Thyroid gland (tissue), 4 donors: ENCODE results near the gene TAF11L12. TPM values are rescaled to one million over a fixed set of nuclear protein-coding genes. Genes with fewer than 3 reads are reported as not detected.
"Not testable (repeated sequence)": the region's sequence is repeated elsewhere in the genome, so short reads cannot be mapped to it uniquely, and the experiment has no call there.

Source experiments
- DNase-seq, 2 donors: peaks; one replicate each; pipeline ENCODE4 v3.0.0-alpha.2; 2019
- H3K27ac ChIP-seq, 3 donors: fragments of 200-600 bp; sonication (generic); 1 replicate in 2 of 3; 2 replicates in 1 of 3; pipeline ENCODE4 v1.5.1; 2016 to 2019; ENCODE audit warnings: mild to moderate bottlenecking in 1 of 3, moderate library complexity in 1 of 3
- H3K27me3 ChIP-seq: fragments of 200-600 bp; sonication (generic); one replicate; pipeline ENCODE4 v1.5.1; 2019
- H3K36me3 ChIP-seq, 2 donors: fragments of 200-600 bp; sonication (generic); one replicate each; pipeline ENCODE4 v1.5.1; 2016 to 2019
- H3K4me1 ChIP-seq, 2 donors: fragments of 200-600 bp; sonication (generic); one replicate each; pipeline ENCODE4 v1.5.1; 2017 to 2019
- H3K4me3 ChIP-seq, 3 donors: fragments of 200-600 bp; sonication (generic); replicated peaks in 1 of 3; 1 replicate in 2 of 3; 2 replicates in 1 of 3; pipeline ENCODE4 v1.5.1; 2016; ENCODE audit warnings: mild to moderate bottlenecking in 1 of 3
- H3K9me3 ChIP-seq: fragments of 200-600 bp; sonication (generic); one replicate; pipeline ENCODE4 v1.5.1; 2017
- CTCF ChIP-seq, 6 experiments: fragments of 200-600 bp in 3 of 6; fragments of 450-650 bp in 3 of 6; sonication (generic) in 3 of 6; IDR thresholded peaks; one replicate each; pipeline ENCODE4 v1.5.1; 2016 to 2019; ENCODE audit warnings: antibody characterized with exemption in 6 of 6, mild to moderate bottlenecking in 2 of 6, inconsistent platforms in 1 of 6, moderate library complexity in 1 of 6
- POLR2A ChIP-seq, 2 donors: fragments of 450-650 bp; IDR thresholded peaks; one replicate each; pipeline ENCODE4 v1.6.1; 2017; ENCODE audit warnings: antibody characterized with exemption in 2 of 2, mild to moderate bottlenecking in 2 of 2, moderate library complexity in 1 of 2
- WGBS, 2 donors: methylation state at CpG; one replicate each; pipeline ENCODE4 v1.1.5; 2017; 5-methylcytosine and 5-hydroxymethylcytosine counted together
- intact Hi-C: fragments of 100-400 bp; cut with DNase I; formaldehyde crosslinking; loops from one replicate; pipeline ENCODE4 v1.15.1; 2023
- total RNA-seq, 4 donors: library from RNA; depleted of rRNA; stranded (reverse); fragments of >200 nt; gene quantifications; one replicate each; pipeline ENCODE4 v1.2.3, GENCODE V29; 2016

The TAF11L12 gene
- total RNA-seq, 4 donors from 2014 or later = not detected

DNA sequence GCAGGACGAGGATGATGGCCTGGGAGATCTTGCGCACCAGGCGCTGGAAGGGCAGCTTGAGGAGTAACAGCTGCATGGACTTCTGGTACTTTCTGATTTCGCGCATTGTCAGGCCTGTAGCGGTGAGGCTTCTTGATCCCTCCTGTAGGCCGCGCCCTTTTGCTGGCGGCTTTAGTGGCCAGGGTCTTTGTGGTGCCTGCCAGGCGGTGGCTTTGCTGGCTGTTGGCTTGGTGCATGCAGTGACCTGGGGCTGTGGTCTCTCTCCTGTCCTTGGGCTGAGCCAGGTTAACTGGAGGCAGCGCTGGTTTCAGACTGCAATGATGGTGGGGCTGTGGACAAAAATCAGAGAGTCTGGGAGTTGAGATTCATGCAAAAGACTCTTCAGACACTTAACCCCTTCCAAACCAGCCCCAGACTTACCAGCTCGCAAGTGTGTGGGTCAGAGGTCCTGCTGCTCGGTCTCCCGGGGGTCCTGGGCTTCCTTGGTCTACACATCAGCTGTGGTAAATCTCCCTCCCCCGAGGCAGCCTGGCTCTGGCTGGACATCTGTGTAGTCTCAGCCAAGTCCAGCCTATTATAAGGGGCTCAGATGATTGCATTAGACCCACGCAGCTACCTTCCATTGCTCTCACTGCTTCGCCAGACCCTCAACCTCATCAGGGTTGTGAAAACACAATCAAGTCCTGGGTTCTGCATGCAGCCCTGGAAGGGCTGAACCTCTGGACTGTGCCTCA lies 4.8 kb downstream of the TAF11L12 start:
- Histone ChIP-seq H3K27ac (no peak overlapping the region), H3K4me3 (no peak overlapping the region), H3K4me1 (no peaks in the 10 kb centered on the region), H3K9me3 (no peaks in the 10 kb centered on the region), H3K27me3 (no peaks in the 10 kb centered on the region), H3K36me3 (no peaks in the 10 kb centered on the region)
- intact Hi-C loops = no loop called here
- DNase-seq = no peak
- 87 to 89% methylated on average over 16 of the region's 17 CpGs for WGBS, 2 donors
- TF ChIP-seq CTCF (IDR thresholded peaks at IDR 0.05) = no peak
- TF ChIP-seq POLR2A (IDR thresholded peaks at IDR 0.05) = no peak

DNA sequence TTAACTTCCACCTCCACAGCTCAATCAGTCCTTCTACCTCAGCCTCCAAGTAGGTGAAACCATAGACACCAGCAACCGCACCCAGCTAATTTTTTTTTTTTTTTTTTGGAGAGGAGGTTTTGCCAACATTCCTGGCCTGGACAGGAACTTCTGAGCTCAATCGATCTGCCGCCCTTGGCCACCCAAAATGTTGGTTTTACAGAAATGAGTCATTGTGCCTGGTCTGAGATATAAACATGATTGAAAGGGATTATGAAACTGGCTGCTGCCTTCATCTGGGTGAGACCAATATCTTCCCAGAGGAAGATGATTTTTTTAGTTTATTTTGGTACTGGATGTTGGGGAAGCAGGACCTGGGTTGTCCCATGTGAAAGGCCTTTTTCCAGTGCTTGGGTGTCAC lies 9.2 kb downstream of the TAF11L12 start:
- TF ChIP-seq POLR2A (IDR thresholded peaks at IDR 0.05) (no peak), CTCF (IDR thresholded peaks at IDR 0.05) (no peak)
- Histone ChIP-seq H3K36me3 (no peaks in the 10 kb centered on the region), H3K4me1 (no peaks in the 10 kb centered on the region), H3K27me3 (no peaks in the 10 kb centered on the region), H3K4me3 (no peak overlapping the region), H3K9me3 (no peaks in the 10 kb centered on the region), H3K27ac (no peak overlapping the region)
- no peak for DNase-seq
- WGBS, 2 donors = 83 to 88% methylated on average over 3 of the region's 3 CpGs
- intact Hi-C loops = no loop called here

GRCh38 chr5:17620627-17621026 lies 10.4 kb downstream of the TAF11L12 start:
- H3K4me3 ChIP-seq = no peak overlapping the region
- no peak for DNase-seq
- no peaks in the 10 kb centered on the region for H3K36me3 ChIP-seq
- H3K27me3 ChIP-seq = no peaks in the 10 kb centered on the region
- intact Hi-C loops = no loop called here
- H3K9me3 ChIP-seq = no peaks in the 10 kb centered on the region
- WGBS, 2 donors = 77 to 100% methylated on average over 3 to 14 of the region's 17 CpGs
- H3K4me1 ChIP-seq = no peaks in the 10 kb centered on the region
- H3K27ac ChIP-seq = no peak overlapping the region
- no peak for TF ChIP-seq CTCF (IDR thresholded peaks at IDR 0.05)
- no peak for TF ChIP-seq POLR2A (IDR thresholded peaks at IDR 0.05)

- WGBS, 2 donors = 91 to 93% methylated on average over 3 to 9 of the region's 11 CpGs
- H3K4me1 ChIP-seq = no peaks in the 10 kb centered on the region
- no peaks in the 10 kb centered on the region for H3K27me3 ChIP-seq
- no peak for TF ChIP-seq CTCF (IDR thresholded peaks at IDR 0.05)
- TF ChIP-seq POLR2A (IDR thresholded peaks at IDR 0.05) = no peak
- intact Hi-C loops = no loop called here
- no peak overlapping the region for H3K4me3 ChIP-seq
- no peaks in the 10 kb centered on the region for H3K9me3 ChIP-seq
- no peak for DNase-seq
- no peaks in the 10 kb centered on the region for H3K36me3 ChIP-seq
- no peak overlapping the region for H3K27ac ChIP-seq
Observed at GRCh38 chr5:17625686-17626085, 15.5 kb downstream of the TAF11L12 start.

DNA sequence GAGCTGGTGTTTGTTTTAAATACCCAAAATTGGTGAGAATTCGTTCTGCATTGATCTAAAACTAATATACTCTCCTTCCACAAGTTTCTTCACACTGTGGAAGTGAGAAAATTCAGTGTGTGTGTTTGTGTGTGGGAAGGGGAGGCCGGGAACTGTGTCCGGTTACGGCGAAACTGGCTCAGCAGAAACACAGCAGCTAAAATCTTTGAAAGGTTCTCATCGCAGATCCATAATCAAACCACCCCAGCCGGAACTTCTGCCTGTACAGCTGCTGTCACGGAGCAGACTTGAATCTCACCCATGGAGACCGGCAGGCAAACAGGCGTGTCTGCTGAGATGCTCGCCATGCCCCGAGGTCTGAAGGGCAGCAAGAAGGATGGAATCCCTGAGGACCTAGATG lies 21.6 kb downstream of the TAF11L12 start, which contains the start of gene TAF11L13:
TAF11L13 (plus strand) TSS at position 301 of the 400 bp plus-strand sequence.
- H3K36me3 ChIP-seq, intact Hi-C loops, H3K4me1 ChIP-seq, H3K9me3 ChIP-seq, H3K27me3 ChIP-seq, DNase-seq, H3K4me3 ChIP-seq, H3K27ac ChIP-seq: not testable (repeated sequence)
- 95 to 97% methylated on average over 9 to 10 of the region's 12 CpGs for WGBS, 2 donors
